Right atrium auricular region (tissue), 2 donors: ENCODE results near the gene PRRC2B. TPM values are rescaled to one million over a fixed set of nuclear protein-coding genes. Genes with fewer than 3 reads are reported as not detected.
A peak's percentile ranks its signal among the peaks of the same experiment; 100 is the strongest.

Experiments used
- DNase-seq: peaks from one replicate; pipeline ENCODE4 v3.0.0-alpha.2; 2019; ENCODE audit warnings: low spot score
- H3K27ac ChIP-seq, 2 donors: fragments of 200-600 bp; sonication (generic); 1 replicate in 1 of 2; 2 replicates in 1 of 2; pipeline ENCODE4 v1.5.1; 2016 to 2019
- H3K27me3 ChIP-seq, 2 donors: fragments of 200-600 bp; sonication (generic); one replicate each; pipeline versions ENCODE4 v1.5.1 to v1.6.0; 2017 to 2019
- H3K36me3 ChIP-seq: fragments of 200-600 bp; sonication (generic); one replicate; pipeline ENCODE4 v1.5.1; 2016
- H3K4me1 ChIP-seq, 2 donors: fragments of 200-600 bp; sonication (generic); one replicate each; pipeline versions ENCODE4 v1.5.1 to v1.6.0; 2017 to 2019
- H3K4me3 ChIP-seq, 2 donors: fragments of 200-600 bp; sonication (generic); 1 replicate in 1 of 2; 2 replicates in 1 of 2; pipeline ENCODE4 v1.5.1; 2017 to 2019; ENCODE audit warnings: mild to moderate bottlenecking in 1 of 2, moderate library complexity in 1 of 2
- H3K9me3 ChIP-seq, 2 donors: fragments of 200-600 bp; sonication (generic); one replicate each; pipeline ENCODE4 v1.5.1; 2019
- CTCF ChIP-seq, 2 donors: fragments of 200-600 bp; sonication (generic); IDR thresholded peaks; one replicate each; pipeline ENCODE4 v1.5.1; 2019; ENCODE audit warnings: antibody characterized with exemption in 2 of 2
- total RNA-seq, 2 donors: library from RNA; depleted of rRNA; stranded (reverse); fragments of >200 nt; gene quantifications; one replicate each; pipeline ENCODE4 v1.1.0, GENCODE V29; 2016

The PRRC2B gene
- total RNA-seq, 2 donors from 2014 or later, result 76.7 to 120 TPM

- DNase-seq, result no peak
- Histone ChIP-seq H3K27ac (peak overlapping the region in 1 of 2 donors; percentile 61), H3K9me3 (no peaks in the 10 kb centered on the region)
Measured at GRCh38 chr9:131477816-131478419, 84.0 kb downstream of the PRRC2B start.

GRCh38 chr9:131478421-131478868, 84.6 kb downstream of the PRRC2B start:
- H3K27ac ChIP-seq, result peak overlapping the region in 1 of 2 donors; percentile 61
- peaks cover 97% of the 10 kb centered on the region for H3K36me3 ChIP-seq
- H3K4me3 ChIP-seq, result no peak overlapping the region
- H3K9me3 ChIP-seq, result no peaks in the 10 kb centered on the region
- TF ChIP-seq CTCF (IDR thresholded peaks at IDR 0.05), result peak; percentile 52 to 74
- DNase-seq, result no peak
- peaks cover 0 to 34% of the 10 kb centered on the region in 2 donors for H3K4me1 ChIP-seq
- H3K27me3 ChIP-seq, result no peaks in the 10 kb centered on the region

More at GRCh38 chr9:131477816-131478419, 84.0 kb downstream of the PRRC2B start:
- TF ChIP-seq CTCF (IDR thresholded peaks at IDR 0.05), result no peak
- no peak overlapping the region for H3K4me3 ChIP-seq
- H3K36me3 ChIP-seq, result peaks cover 97% of the 10 kb centered on the region
- H3K27me3 ChIP-seq, result no peaks in the 10 kb centered on the region
- H3K4me1 ChIP-seq, result peaks cover 0 to 32% of the 10 kb centered on the region in 2 donors

GRCh38 chr9:131478911-131479310, 85.0 kb downstream of the PRRC2B start:
- Histone ChIP-seq H3K4me3 (no peak overlapping the region), H3K36me3 (peaks cover 97% of the 10 kb centered on the region), H3K4me1 (peaks cover 0 to 38% of the 10 kb centered on the region in 2 donors), H3K27ac (no peak overlapping the region), H3K9me3 (no peaks in the 10 kb centered on the region), H3K27me3 (no peaks in the 10 kb centered on the region)
- TF ChIP-seq CTCF (IDR thresholded peaks at IDR 0.05), result no peak
- no peak for DNase-seq

GRCh38 chr9:131480258-131480657, 86.4 kb downstream of the PRRC2B start:
- H3K27ac ChIP-seq, result no peak overlapping the region
- no peak overlapping the region for H3K4me3 ChIP-seq
- TF ChIP-seq CTCF (IDR thresholded peaks at IDR 0.05), result no peak
- peaks cover 97% of the 10 kb centered on the region for H3K36me3 ChIP-seq
- no peak for DNase-seq
- H3K4me1 ChIP-seq, result peaks cover 0 to 51% of the 10 kb centered on the region in 2 donors
- no peaks in the 10 kb centered on the region for H3K27me3 ChIP-seq
- H3K9me3 ChIP-seq, result no peaks in the 10 kb centered on the region

- Histone ChIP-seq H3K4me1 (peaks cover 0 to 46% of the 10 kb centered on the region in 2 donors), H3K36me3 (peaks cover 97% of the 10 kb centered on the region), H3K27me3 (no peaks in the 10 kb centered on the region), H3K27ac (peak overlapping the region; percentile 79 to 87), H3K4me3 (no peak overlapping the region), H3K9me3 (no peaks in the 10 kb centered on the region)
- TF ChIP-seq CTCF (IDR thresholded peaks at IDR 0.05), result no peak
- no peak for DNase-seq
Measured at GRCh38 chr9:131481441-131482342, 87.8 kb downstream of the PRRC2B start.
